ENCODE results near the gene H2AZ2. TPM values are rescaled to one million over a fixed set of nuclear protein-coding genes. Genes with fewer than 3 reads are reported as not detected.
"Not testable (repeated sequence)": the region's sequence is repeated elsewhere in the genome, so short reads cannot be mapped to it uniquely, and the experiment has no call there.

Gene H2AZ2
- total RNA-seq, 1 donor from 2014 or later = 257 TPM

- intact Hi-C loops (cut with micrococcal nuclease) = no loop called here
These were observed 22.9 kb downstream of the H2AZ2 start for GRCh38 chr7:44824894-44825526.

GRCh38 chr7:44823255-44823781 is 24.6 kb downstream of the H2AZ2 start:
- intact Hi-C loops (cut with micrococcal nuclease) = no loop called here

- intact Hi-C loops (cut with micrococcal nuclease) = no loop called here
These were observed 28.6 kb downstream of the H2AZ2 start for GRCh38 chr7:44819292-44819691.

- intact Hi-C loops (cut with micrococcal nuclease) = no loop called here
These were observed 33.0 kb downstream of the H2AZ2 start for GRCh38 chr7:44814919-44815318.

- intact Hi-C loops (cut with micrococcal nuclease) = no loop called here
These were observed 36.3 kb downstream of the H2AZ2 start for GRCh38 chr7:44811571-44811970.

- intact Hi-C loops (cut with micrococcal nuclease) = no loop called here
These were observed 36.8 kb downstream of the H2AZ2 start for GRCh38 chr7:44811093-44811492.

- intact Hi-C loops (cut with micrococcal nuclease) = no loop called here
These were observed 38.9 kb downstream of the H2AZ2 start for GRCh38 chr7:44808914-44809393.

- intact Hi-C loops (cut with micrococcal nuclease) = no loop called here
These were observed 41.9 kb downstream of the H2AZ2 start for GRCh38 chr7:44805950-44806349.

GRCh38 chr7:44803828-44804519 is 43.9 kb downstream of the H2AZ2 start:
- intact Hi-C loops (cut with micrococcal nuclease) = not testable (repeated sequence)

- intact Hi-C loops (cut with micrococcal nuclease) = no loop called here
These were observed 45.4 kb downstream of the H2AZ2 start for GRCh38 chr7:44802418-44803025.

- intact Hi-C loops (cut with micrococcal nuclease) = no loop called here
These were observed 46.0 kb downstream of the H2AZ2 start for GRCh38 chr7:44801890-44802289.

GRCh38 chr7:44799939-44800338 is 47.9 kb downstream of the H2AZ2 start:
- intact Hi-C loops (cut with micrococcal nuclease) = loop anchor here (5.0 kb wide), 1 partner anchor 93 kb away; no protein-coding TSS in a partner anchor

GRCh38 chr7:44798649-44799305 is 49.1 kb downstream of the H2AZ2 start:
- intact Hi-C loops (cut with micrococcal nuclease) = loop anchor here (5.0 kb wide), 1 partner anchor 91 kb away; no protein-coding TSS in a partner anchor

- intact Hi-C loops (cut with micrococcal nuclease) = loop anchor here (1.0 to 5.0 kb wide), 10 partner anchors 50 to 779 kb away; partner anchors contain the start of genes MYO1G and PURB
These were observed 50.3 kb downstream of the H2AZ2 start for GRCh38 chr7:44797329-44798258.

GRCh38 chr7:44796504-44797328 is 51.2 kb downstream of the H2AZ2 start, which contains the start of gene PPIA:
PPIA (plus strand) TSS chr7:44796681; CDS start chr7:44796725, 44 bp downstream.
- intact Hi-C loops (cut with micrococcal nuclease) = loop anchor here (1.0 to 5.0 kb wide), 20 partner anchors 26 to 778 kb away; partner anchors contain the start of genes CCM2, MYO1G, NUDCD3 and OGDH

GRCh38 chr7:44796034-44796503 is 51.8 kb downstream of the H2AZ2 start:
- intact Hi-C loops (cut with micrococcal nuclease) = loop anchor here (1.0 to 5.0 kb wide), 14 partner anchors 26 to 777 kb away; partner anchors contain the start of genes CCM2, MYO1G, NUDCD3 and OGDH

GRCh38 chr7:44794331-44794730 is 53.6 kb downstream of the H2AZ2 start:
- intact Hi-C loops (cut with micrococcal nuclease) = no loop called here

GRCh38 chr7:44793919-44794318 is 54.0 kb downstream of the H2AZ2 start:
- intact Hi-C loops (cut with micrococcal nuclease) = no loop called here

Measured in T-helper 1 cell treated with Interleukin-12 subunit alpha and Interleukin-12 subunit beta and Interleukin-4 antibody, amounts not matched to agents 30 ng/mL and 1 ng/mL, for 36 hours (primary cell).